ENCODE data around the gene PRPH. TPM values are rescaled to one million over a fixed set of nuclear protein-coding genes. Genes with fewer than 3 reads are reported as not detected.
A peak's percentile ranks its signal among the peaks of the same experiment; 100 is the strongest.
"Not testable (repeated sequence)": the region's sequence is repeated elsewhere in the genome, so short reads cannot be mapped to it uniquely, and the experiment has no call there.

The PRPH gene
- total RNA-seq: not detected

DNA sequence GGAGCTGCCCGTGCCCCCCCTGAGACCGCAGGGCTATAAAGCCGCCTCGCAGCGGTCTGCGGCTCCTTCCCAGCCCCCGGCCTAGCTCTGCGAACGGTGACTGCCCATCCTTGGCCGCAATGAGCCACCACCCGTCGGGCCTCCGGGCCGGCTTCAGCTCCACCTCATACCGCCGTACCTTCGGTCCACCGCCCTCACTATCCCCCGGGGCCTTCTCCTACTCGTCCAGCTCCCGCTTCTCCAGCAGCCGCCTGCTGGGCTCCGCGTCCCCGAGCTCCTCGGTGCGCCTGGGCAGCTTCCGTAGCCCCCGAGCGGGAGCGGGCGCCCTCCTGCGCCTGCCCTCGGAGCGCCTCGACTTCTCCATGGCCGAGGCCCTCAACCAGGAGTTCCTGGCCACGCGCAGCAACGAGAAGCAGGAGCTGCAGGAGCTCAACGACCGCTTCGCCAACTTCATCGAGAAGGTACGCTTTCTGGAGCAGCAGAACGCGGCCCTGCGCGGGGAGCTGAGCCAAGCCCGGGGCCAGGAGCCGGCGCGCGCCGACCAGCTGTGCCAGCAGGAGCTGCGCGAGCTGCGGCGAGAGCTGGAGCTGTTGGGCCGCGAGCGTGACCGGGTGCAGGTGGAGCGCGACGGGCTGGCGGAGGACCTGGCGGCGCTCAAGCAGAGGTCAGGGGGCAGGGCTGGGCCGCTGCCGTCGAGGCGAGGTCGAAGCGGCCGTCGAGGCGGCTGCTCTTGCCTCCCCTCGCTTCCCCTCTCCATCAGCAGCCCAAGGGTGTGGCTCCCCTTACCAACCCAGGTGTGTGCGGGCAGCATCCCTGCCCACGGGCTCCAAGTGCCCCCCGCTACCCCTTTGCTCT is at the start of gene PRPH:
TSS of gene PRPH (plus strand) at position 66 of the 855 bp plus-strand sequence. CDS start at position 120, 54 bp downstream.
- no peak within 1 kb of the TSS for H3K27ac Mint-ChIP-seq
- CTCF ChIA-PET: interaction anchor here (0.5 to 14.1 kb wide), 20 partner anchors 9 to 328 kb away, joined by 3 to 153 read pairs (median 6); partner anchors contain the start of genes C1QL4, DNAJC22 and TROAP
- no peaks in the 10 kb centered on the region for H3K36me3 Mint-ChIP-seq (ENCODE audit: low read depth)
- peaks cover 12% of the 10 kb centered on the region for H3K4me1 Mint-ChIP-seq (ENCODE audit: low read depth)
- DNase-seq: no peak
- H3K27me3 Mint-ChIP-seq (ENCODE audit: low read depth): peaks cover 47% of the 10 kb centered on the region
- intact Hi-C loops (cut with micrococcal nuclease): no loop called here
- no peak within 1 kb of the TSS for H3K4me3 Mint-ChIP-seq
- no peaks in the 10 kb centered on the region for H3K9me3 Mint-ChIP-seq

- Mint-ChIP-seq H3K36me3 (ENCODE audit: low read depth) (no peaks in the 10 kb centered on the region), H3K9me3 (no peaks in the 10 kb centered on the region), H3K27me3 (ENCODE audit: low read depth) (no peaks in the 10 kb centered on the region), H3K27ac (no peak overlapping the region), H3K4me1 (ENCODE audit: low read depth) (no peaks in the 10 kb centered on the region), H3K4me3 (no peak overlapping the region)
- CTCF ChIA-PET: interaction anchor here (0.5 kb wide), 1 partner anchor 340 kb away, joined by 3 read pairs; no protein-coding TSS in a partner anchor
- intact Hi-C loops (cut with micrococcal nuclease): no loop called here
- DNase-seq: no peak
Measured at GRCh38 chr12:49251357-49251756, 43.6 kb upstream of the PRPH start.

GRCh38 chr12:49253033-49253623 is 41.8 kb upstream of the PRPH start:
- no peak overlapping the region for H3K27ac Mint-ChIP-seq
- no peak overlapping the region for H3K4me3 Mint-ChIP-seq
- no peaks in the 10 kb centered on the region for H3K27me3 Mint-ChIP-seq (ENCODE audit: low read depth)
- H3K36me3 Mint-ChIP-seq (ENCODE audit: low read depth): no peaks in the 10 kb centered on the region
- no peaks in the 10 kb centered on the region for H3K9me3 Mint-ChIP-seq
- no peak for DNase-seq
- H3K4me1 Mint-ChIP-seq (ENCODE audit: low read depth): no peaks in the 10 kb centered on the region
- intact Hi-C loops (cut with micrococcal nuclease): no loop called here
- CTCF ChIA-PET: no interaction called here

DNA sequence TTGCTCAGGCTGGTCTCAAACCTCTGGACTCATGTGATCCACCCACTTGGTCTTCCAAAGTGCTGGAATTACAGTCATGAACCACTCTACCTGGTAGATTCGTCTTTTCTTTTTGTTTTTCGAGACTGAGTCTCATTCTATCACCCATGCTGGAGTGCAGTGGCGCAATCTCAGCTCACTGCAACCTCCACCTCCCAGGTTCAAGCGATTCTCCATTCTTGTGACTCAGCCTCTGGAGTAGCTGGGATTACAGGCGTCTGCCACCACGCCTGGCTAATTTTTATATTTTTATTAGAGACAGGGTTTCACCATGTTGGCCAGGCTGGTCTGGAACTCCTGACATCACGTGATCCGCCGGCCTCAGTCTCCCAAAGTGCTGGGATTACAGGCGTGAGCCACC is 39.5 kb upstream of the PRPH start:
- DNase-seq; H3K27ac Mint-ChIP-seq; H3K4me3 Mint-ChIP-seq; H3K27me3 Mint-ChIP-seq (ENCODE audit: low read depth); H3K9me3 Mint-ChIP-seq; CTCF ChIA-PET; H3K4me1 Mint-ChIP-seq (ENCODE audit: low read depth); H3K36me3 Mint-ChIP-seq (ENCODE audit: low read depth); intact Hi-C loops (cut with micrococcal nuclease): not testable (repeated sequence)

- no peaks in the 10 kb centered on the region for H3K36me3 Mint-ChIP-seq (ENCODE audit: low read depth)
- H3K27me3 Mint-ChIP-seq (ENCODE audit: low read depth): no peaks in the 10 kb centered on the region
- DNase-seq: no peak
- CTCF ChIA-PET: no interaction called here
- no peak overlapping the region for H3K27ac Mint-ChIP-seq
- intact Hi-C loops (cut with micrococcal nuclease): no loop called here
- no peak overlapping the region for H3K4me3 Mint-ChIP-seq
- H3K9me3 Mint-ChIP-seq: no peaks in the 10 kb centered on the region
- peaks cover 5% of the 10 kb centered on the region for H3K4me1 Mint-ChIP-seq (ENCODE audit: low read depth)
Measured at GRCh38 chr12:49255857-49256637, 38.9 kb upstream of the PRPH start.

- H3K4me1 Mint-ChIP-seq (ENCODE audit: low read depth); H3K36me3 Mint-ChIP-seq (ENCODE audit: low read depth); intact Hi-C loops (cut with micrococcal nuclease); H3K27ac Mint-ChIP-seq; H3K4me3 Mint-ChIP-seq; H3K27me3 Mint-ChIP-seq (ENCODE audit: low read depth); DNase-seq; H3K9me3 Mint-ChIP-seq: not testable (repeated sequence)
- CTCF ChIA-PET: interaction anchor here (0.8 to 1.5 kb wide), 4 partner anchors 22 to 295 kb away, joined by 3 to 7 read pairs (median 4); no protein-coding TSS in a partner anchor
Measured at GRCh38 chr12:49257508-49258184, 37.3 kb upstream of the PRPH start.

DNA sequence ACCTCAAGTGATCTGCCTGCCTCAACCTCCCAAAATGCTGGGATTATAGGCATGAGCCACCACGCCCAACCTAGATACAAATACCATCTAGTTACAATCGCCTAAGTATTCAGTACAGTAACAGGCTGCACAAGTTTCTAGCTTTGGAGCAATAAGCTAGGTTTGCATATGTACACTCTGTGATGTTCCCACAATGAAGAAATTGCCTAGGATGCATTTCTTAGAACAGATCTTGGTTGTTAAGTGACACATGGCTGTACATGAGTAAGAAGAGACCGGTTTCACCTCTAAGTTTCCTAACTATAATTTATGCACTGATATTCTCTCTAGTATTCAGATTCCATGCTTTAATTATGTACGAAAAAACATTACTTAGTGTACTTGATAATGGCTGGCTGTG is 35.5 kb upstream of the PRPH start:
- CTCF ChIA-PET: interaction anchor here (1.2 kb wide), 1 partner anchor 29 kb away, joined by 6 read pairs; no protein-coding TSS in a partner anchor
- intact Hi-C loops (cut with micrococcal nuclease): no loop called here
- DNase-seq: no peak
- H3K4me1 Mint-ChIP-seq (ENCODE audit: low read depth): peaks cover 16% of the 10 kb centered on the region
- peaks cover 2% of the 10 kb centered on the region for H3K27me3 Mint-ChIP-seq (ENCODE audit: low read depth)
- peaks cover 5% of the 10 kb centered on the region for H3K36me3 Mint-ChIP-seq (ENCODE audit: low read depth)
- no peak overlapping the region for H3K27ac Mint-ChIP-seq
- no peaks in the 10 kb centered on the region for H3K9me3 Mint-ChIP-seq
- H3K4me3 Mint-ChIP-seq: no peak overlapping the region

DNA sequence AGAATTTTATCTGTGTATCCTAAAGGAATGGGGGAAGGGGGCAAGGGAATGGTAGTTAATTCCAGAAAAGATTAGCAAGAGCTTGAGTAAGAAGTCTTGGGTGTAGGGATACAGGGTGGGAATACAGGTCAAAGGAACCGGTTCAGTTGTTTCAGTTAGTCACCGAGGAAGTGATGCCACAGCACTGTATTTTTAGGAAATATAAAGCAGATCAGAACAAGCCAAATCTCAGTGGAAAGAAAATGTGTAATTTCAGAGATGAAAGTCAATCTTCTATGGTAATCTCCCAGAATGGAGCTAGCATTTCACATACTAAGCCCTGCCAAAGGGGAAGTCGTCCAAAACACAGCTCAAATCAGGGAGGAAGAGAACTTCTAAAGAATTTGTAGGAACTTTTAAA is 34.8 kb upstream of the PRPH start:
- CTCF ChIA-PET: interaction anchor here (1.0 to 1.2 kb wide), 2 partner anchors 25 to 29 kb away, joined by 3 to 6 read pairs; no protein-coding TSS in a partner anchor
- no peak overlapping the region for H3K4me3 Mint-ChIP-seq
- peaks cover 16% of the 10 kb centered on the region for H3K4me1 Mint-ChIP-seq (ENCODE audit: low read depth)
- no peaks in the 10 kb centered on the region for H3K9me3 Mint-ChIP-seq
- no peak overlapping the region for H3K27ac Mint-ChIP-seq
- intact Hi-C loops (cut with micrococcal nuclease): loop anchor here (10.0 kb wide), 2 partner anchors 545 to 565 kb away; partner anchors contain the start of genes CCNT1 and NCKAP5L
- peaks cover 5% of the 10 kb centered on the region for H3K36me3 Mint-ChIP-seq (ENCODE audit: low read depth)
- H3K27me3 Mint-ChIP-seq (ENCODE audit: low read depth): peaks cover 2% of the 10 kb centered on the region
- DNase-seq: no peak

GRCh38 chr12:49260571-49261363 is 34.2 kb upstream of the PRPH start:
- CTCF ChIA-PET: interaction anchor here (0.7 to 1.2 kb wide), 3 partner anchors 25 to 239 kb away, joined by 3 to 6 read pairs (median 5); no protein-coding TSS in a partner anchor
- Mint-ChIP-seq H3K4me3 (no peak overlapping the region), H3K9me3 (no peaks in the 10 kb centered on the region), H3K27me3 (ENCODE audit: low read depth) (peaks cover 2% of the 10 kb centered on the region), H3K36me3 (ENCODE audit: low read depth) (peaks cover 9% of the 10 kb centered on the region), H3K4me1 (ENCODE audit: low read depth) (peaks cover 19% of the 10 kb centered on the region), H3K27ac (no peak overlapping the region)
- no peak for DNase-seq
- intact Hi-C loops (cut with micrococcal nuclease): loop anchor here (10.0 kb wide), 2 partner anchors 546 to 564 kb away; partner anchors contain the start of genes CCNT1 and NCKAP5L

GRCh38 chr12:49261721-49262120 is 33.2 kb upstream of the PRPH start:
- no peak for DNase-seq
- CTCF ChIA-PET: interaction anchor here (0.7 kb wide), 1 partner anchor 238 kb away, joined by 5 read pairs; no protein-coding TSS in a partner anchor
- H3K9me3 Mint-ChIP-seq: no peaks in the 10 kb centered on the region
- H3K4me3 Mint-ChIP-seq: no peak overlapping the region
- H3K36me3 Mint-ChIP-seq (ENCODE audit: low read depth): peaks cover 15% of the 10 kb centered on the region
- H3K27me3 Mint-ChIP-seq (ENCODE audit: low read depth): peaks cover 2% of the 10 kb centered on the region
- no peak overlapping the region for H3K27ac Mint-ChIP-seq
- H3K4me1 Mint-ChIP-seq (ENCODE audit: low read depth): peaks cover 24% of the 10 kb centered on the region
- intact Hi-C loops (cut with micrococcal nuclease): loop anchor here (10.0 kb wide), 2 partner anchors 547 to 563 kb away; partner anchors contain the start of genes CCNT1 and NCKAP5L

DNA sequence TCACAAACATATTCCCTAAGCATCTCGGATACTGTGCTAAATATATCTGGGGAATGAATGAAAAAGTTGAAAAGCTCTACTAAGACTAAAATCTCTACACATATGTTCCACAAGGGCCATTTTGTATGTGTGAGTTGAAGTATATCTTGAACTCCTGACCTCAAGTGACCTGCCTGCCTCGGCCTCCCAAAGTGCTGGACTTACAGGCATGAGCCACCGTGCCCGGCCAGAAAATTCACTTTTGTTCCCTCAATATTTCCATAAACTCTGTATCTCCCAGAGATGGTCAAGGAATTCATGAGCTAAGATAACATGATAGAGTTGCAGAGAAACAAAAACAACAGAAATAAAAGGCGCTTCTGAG is 31.6 kb upstream of the PRPH start:
- peaks cover 27% of the 10 kb centered on the region for H3K36me3 Mint-ChIP-seq (ENCODE audit: low read depth)
- intact Hi-C loops (cut with micrococcal nuclease): loop anchor here (10.0 kb wide), 2 partner anchors 549 to 561 kb away; partner anchors contain the start of genes CCNT1 and NCKAP5L

More for the DNA sequence above, 31.6 kb upstream of the PRPH start:
- Mint-ChIP-seq H3K27me3 (ENCODE audit: low read depth) (peaks cover 2% of the 10 kb centered on the region), H3K4me3 (peak overlapping the region; percentile 89), H3K27ac (no peak overlapping the region), H3K4me1 (ENCODE audit: low read depth) (peaks cover 40% of the 10 kb centered on the region), H3K9me3 (no peaks in the 10 kb centered on the region)
- DNase-seq: no peak
- CTCF ChIA-PET: interaction anchor here (0.5 to 0.8 kb wide), 5 partner anchors 17 to 317 kb away, joined by 3 to 5 read pairs (median 3); no protein-coding TSS in a partner anchor
